ENCODE data around the gene GTF3A.

Gene GTF3A

DNA sequence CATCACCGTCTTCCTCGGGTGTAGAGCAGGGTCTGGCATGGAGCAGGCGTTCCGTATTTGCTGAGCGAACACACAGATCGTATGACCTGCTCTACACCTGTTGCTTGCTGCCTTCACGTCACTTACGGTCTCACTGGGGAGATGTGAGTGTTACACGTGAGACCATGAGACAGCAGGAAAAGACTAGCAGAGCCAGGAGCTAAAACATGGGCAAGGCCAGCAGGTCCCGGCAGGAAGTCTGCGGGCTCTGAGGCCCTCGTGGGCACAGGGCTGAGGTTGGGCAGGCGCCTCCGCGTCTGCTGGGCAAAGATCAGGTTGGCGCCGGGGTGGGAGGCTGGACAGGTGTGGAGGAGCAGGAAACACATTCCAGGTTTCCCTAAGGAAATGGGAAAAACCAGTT, 19.7 kb upstream of the GTF3A start:
- FAIRE-seq (no peak), DNase-seq (ENCODE audit: insufficient read length, low spot score) (no peak)
- TF ChIP-seq, protein P1, sequence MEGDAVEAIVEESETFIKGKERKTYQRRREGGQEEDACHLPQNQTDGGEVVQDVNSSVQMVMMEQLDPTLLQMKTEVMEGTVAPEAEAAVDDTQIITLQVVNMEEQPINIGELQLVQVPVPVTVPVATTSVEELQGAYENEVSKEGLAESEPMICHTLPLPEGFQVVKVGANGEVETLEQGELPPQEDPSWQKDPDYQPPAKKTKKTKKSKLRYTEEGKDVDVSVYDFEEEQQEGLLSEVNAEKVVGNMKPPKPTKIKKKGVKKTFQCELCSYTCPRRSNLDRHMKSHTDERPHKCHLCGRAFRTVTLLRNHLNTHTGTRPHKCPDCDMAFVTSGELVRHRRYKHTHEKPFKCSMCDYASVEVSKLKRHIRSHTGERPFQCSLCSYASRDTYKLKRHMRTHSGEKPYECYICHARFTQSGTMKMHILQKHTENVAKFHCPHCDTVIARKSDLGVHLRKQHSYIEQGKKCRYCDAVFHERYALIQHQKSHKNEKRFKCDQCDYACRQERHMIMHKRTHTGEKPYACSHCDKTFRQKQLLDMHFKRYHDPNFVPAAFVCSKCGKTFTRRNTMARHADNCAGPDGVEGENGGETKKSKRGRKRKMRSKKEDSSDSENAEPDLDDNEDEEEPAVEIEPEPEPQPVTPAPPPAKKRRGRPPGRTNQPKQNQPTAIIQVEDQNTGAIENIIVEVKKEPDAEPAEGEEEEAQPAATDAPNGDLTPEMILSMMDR (IDR thresholded peaks at IDR 0.05; ENCODE audit: insufficient read depth, missing control alignments) = no peak

DNA sequence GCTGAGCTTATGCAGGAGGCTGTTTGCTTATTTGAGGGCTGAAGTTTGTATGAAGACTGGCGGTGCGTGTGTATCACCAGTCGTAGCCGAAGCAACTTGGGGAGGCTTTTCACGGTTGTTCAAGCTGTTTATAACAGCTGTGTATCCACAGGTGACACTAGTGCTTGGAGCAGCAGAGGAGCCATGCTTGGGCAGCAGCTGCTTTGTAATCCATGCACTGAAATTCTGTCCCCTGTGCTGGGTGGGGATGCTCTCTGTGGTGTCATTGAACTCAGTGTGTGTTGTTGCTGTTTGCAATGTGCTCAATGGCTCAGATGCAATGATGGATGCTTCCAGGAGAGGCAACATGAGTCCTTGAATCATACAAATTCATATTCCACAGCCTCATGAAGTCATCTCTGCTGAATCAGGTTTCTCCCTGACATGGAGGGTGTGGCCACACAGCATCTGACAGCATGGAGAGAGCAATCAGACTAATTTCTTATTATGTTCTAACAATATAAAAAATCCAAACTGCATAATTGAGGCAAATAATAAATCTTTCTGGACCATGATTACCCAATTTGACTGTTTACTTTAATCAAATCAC, 18.8 kb upstream of the GTF3A start:
- no peak for FAIRE-seq
- no peak for DNase-seq (ENCODE audit: insufficient read length, low spot score)
- TF ChIP-seq, protein P1 (IDR thresholded peaks at IDR 0.05; ENCODE audit: insufficient read depth, missing control alignments) = no peak

DNA sequence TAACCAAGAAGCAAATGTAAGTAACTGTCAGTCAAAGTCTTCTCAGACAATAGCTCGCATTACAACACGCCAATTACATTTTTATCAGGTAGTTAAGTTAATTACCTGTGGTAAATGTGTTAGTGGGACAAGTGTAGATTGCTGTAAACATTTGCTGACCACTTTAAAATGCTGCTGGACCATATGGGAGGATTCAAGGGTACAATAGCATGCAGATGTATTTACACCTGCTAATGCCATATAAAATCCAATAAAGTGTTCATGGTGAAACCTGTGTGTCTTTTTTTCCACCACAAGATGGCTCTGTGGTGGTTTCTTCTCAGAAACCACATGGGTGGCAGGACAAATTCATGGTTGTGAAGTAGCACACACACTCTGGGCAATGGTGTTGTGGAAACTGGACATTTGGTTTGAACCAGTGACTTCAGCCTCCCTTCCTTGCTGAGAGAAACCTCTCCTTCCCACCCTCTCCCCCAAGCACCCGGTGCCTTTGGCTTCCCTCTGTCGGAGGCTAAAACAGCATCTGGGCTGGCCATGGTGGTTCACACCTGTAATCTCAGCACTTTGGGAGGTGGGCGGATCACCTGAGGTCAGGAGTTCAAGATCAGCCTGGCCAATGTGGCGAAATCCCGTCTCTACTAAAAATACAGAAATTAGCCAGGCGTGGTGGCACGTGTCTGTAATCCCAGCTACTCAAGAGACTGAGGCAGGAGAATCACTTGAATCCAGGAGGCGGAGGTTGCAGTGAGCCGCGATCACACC, 18.1 kb upstream of the GTF3A start:
- TF ChIP-seq, protein P1 (IDR thresholded peaks at IDR 0.05; ENCODE audit: insufficient read depth, missing control alignments) = peak; percentile 61
- FAIRE-seq = no peak
- peak; percentile 33 for DNase-seq (ENCODE audit: insufficient read length, low spot score)

DNA sequence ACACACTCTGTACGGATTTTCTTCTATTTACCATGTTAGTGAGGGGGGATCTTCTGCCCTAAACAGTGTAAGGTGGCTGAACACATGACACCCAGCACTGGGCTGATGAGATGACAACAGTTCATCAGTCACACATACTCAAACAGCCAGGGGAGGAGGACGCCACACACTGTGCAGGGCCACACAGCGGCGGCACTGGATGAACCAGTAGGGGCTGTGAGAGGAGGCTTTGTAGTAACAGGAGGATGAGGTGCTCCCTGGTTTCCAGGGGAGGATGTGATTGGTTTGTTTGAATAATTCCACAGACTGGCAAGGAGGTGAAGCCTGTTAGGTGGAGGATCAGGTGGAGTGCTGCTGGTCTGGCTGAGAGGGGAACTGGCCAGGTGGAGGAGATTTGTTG, 16.3 kb upstream of the GTF3A start:
- FAIRE-seq (no peak), DNase-seq (ENCODE audit: insufficient read length, low spot score) (no peak)
- TF ChIP-seq, protein P1 (IDR thresholded peaks at IDR 0.05; ENCODE audit: insufficient read depth, missing control alignments) = no peak

DNA sequence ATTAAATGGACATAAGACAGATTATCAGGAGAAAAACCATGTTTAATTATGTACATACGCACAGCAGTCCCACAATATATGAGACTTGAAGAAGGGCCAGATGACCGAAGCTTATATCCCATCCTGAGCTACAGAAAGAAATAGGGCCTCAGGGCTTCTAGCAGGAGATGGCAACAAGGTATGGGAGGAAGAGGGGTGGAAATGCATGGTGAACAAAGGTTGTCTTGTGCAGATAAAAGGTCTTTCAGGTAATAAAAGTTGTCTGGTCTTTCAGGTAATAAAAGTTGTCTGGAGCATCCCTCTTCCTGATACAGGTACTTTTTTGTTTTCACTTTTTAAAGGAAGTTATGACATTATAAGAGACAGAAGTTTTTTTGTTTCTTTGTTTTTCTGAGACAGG, 15.4 kb upstream of the GTF3A start:
- FAIRE-seq = no peak
- no peak for DNase-seq (ENCODE audit: insufficient read length, low spot score)
- TF ChIP-seq, protein P1 (IDR thresholded peaks at IDR 0.05; ENCODE audit: insufficient read depth, missing control alignments) = no peak

DNA sequence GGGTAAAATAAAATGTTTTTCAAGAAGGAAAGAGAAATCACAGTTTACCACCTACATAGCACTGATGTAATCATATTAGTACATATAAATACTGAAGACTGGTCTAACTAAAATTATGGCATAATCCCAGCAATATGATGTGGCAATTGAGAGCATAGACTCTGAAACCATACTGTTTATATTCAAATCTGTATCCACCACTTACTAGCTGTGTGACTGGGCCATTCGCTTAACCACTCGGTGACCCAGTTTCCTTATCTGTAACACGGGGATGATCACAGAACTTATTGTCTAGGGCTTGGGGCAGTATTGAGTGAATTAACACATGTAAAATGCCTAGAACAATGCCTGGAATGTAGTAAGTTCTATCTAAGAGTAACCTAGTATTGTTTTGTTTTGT, 13.1 kb upstream of the GTF3A start:
- DNase-seq (ENCODE audit: insufficient read length, low spot score) (no peak), FAIRE-seq (no peak)
- TF ChIP-seq, protein P1 (IDR thresholded peaks at IDR 0.05; ENCODE audit: insufficient read depth, missing control alignments) = no peak

DNA sequence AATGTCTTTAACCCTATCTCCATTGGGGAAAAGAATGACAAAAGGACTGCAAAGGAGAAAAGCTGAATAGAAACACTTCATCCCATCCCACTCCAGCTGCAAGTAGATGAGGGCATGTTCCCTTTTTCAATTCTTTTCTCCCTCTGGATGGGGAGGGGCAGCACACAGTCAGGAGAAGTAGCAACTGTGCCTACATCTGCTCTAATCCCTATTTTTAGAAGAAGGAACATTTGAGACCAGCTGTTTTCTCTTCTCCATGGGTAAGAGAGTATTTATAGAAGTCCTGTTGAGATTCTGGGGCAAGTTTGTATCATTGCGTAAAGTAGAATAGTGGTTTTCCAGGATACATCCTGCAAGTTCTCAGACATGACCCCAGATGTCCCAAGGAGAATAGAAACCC, 9.3 kb upstream of the GTF3A start:
- TF ChIP-seq, protein P1 (IDR thresholded peaks at IDR 0.05; ENCODE audit: insufficient read depth, missing control alignments) = no peak
- DNase-seq (ENCODE audit: insufficient read length, low spot score) = no peak
- FAIRE-seq = no peak
